Fibroblast of lung (primary cell): Measurements from ENCODE around the gene XYLT1.

ENCODE experiments used
- EZH2 ChIP-seq: IDR thresholded peaks from 2 replicates; pipeline ENCODE4 v1.5.1; 2012; ENCODE audit warnings: low read length, control low read depth, mild to moderate bottlenecking; ENCODE audit errors: missing control alignments
- TF ChIP-seq, protein P1 (sequence below), 2 donors: IDR thresholded peaks in 1 of 2; conservative IDR thresholded peaks in 1 of 2; 1 replicate in 1 of 2; 2 replicates in 1 of 2; pipeline ENCODE4 v1.5.1; 2011 to 2012; ENCODE audit warnings: low read length in 2 of 2, control low read depth in 1 of 2, inconsistent platforms in 1 of 2, low read depth in 1 of 2, mild to moderate bottlenecking in 1 of 2

DNA sequence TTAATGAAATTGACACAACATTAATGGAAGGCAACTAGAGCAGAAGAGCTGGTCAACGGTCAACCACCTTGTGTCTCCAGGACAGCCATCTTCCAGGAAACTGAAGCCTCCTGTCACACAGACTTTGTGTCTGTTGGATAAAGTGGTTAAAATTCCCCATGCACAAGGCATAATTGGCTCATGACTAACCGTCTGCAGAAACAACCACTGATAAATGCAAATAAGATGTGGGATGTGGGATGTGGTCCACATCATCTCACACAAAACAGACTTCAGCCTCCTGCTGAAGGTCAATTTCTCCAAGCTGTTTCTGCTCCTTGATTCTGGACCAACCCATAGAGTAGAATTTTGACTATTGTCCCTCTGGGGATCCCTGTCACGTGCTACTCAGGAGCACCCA, 26.9 kb upstream of the XYLT1 start:
- TF ChIP-seq, protein P1, sequence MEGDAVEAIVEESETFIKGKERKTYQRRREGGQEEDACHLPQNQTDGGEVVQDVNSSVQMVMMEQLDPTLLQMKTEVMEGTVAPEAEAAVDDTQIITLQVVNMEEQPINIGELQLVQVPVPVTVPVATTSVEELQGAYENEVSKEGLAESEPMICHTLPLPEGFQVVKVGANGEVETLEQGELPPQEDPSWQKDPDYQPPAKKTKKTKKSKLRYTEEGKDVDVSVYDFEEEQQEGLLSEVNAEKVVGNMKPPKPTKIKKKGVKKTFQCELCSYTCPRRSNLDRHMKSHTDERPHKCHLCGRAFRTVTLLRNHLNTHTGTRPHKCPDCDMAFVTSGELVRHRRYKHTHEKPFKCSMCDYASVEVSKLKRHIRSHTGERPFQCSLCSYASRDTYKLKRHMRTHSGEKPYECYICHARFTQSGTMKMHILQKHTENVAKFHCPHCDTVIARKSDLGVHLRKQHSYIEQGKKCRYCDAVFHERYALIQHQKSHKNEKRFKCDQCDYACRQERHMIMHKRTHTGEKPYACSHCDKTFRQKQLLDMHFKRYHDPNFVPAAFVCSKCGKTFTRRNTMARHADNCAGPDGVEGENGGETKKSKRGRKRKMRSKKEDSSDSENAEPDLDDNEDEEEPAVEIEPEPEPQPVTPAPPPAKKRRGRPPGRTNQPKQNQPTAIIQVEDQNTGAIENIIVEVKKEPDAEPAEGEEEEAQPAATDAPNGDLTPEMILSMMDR (conservative IDR thresholded peaks at IDR 0.05 in 1 of 2, IDR thresholded peaks at IDR 0.05 in 1 of 2; ENCODE audit: low read depth in 1 of 2, low read length in 2 of 2) = no peak
- no peak for TF ChIP-seq EZH2
